ENCODE results near the gene MRPL11. TPM values are rescaled to one million over a fixed set of nuclear protein-coding genes. Genes with fewer than 3 reads are reported as not detected.

MRPL11 gene
- total RNA-seq, 1 experiment from 2014 or later = 69.1 TPM

GRCh38 chr11:66473608-66474515 lies 35.2 kb upstream of the MRPL11 start:
- ChIA-PET POLR2A (interaction anchor here (0.6 kb wide), 3 partner anchors 119 to 1140 kb away, joined by 3 to 5 read pairs (median 3); partner anchors contain the start of gene DPF2), CTCF (interaction anchor here (0.6 kb wide), 1 partner anchor 34 kb away, joined by 3 read pairs; no protein-coding TSS in a partner anchor)
- TF ChIP-seq, protein P1, sequence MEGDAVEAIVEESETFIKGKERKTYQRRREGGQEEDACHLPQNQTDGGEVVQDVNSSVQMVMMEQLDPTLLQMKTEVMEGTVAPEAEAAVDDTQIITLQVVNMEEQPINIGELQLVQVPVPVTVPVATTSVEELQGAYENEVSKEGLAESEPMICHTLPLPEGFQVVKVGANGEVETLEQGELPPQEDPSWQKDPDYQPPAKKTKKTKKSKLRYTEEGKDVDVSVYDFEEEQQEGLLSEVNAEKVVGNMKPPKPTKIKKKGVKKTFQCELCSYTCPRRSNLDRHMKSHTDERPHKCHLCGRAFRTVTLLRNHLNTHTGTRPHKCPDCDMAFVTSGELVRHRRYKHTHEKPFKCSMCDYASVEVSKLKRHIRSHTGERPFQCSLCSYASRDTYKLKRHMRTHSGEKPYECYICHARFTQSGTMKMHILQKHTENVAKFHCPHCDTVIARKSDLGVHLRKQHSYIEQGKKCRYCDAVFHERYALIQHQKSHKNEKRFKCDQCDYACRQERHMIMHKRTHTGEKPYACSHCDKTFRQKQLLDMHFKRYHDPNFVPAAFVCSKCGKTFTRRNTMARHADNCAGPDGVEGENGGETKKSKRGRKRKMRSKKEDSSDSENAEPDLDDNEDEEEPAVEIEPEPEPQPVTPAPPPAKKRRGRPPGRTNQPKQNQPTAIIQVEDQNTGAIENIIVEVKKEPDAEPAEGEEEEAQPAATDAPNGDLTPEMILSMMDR (IDR thresholded peaks at IDR 0.05; ENCODE audit: unreplicated experiment) = no peak
- DNase-seq (ENCODE audit: unreplicated experiment) = no peak
- no TSS peak for BruUV-seq (replicated peaks)
- Mint-ChIP-seq H3K27ac (ENCODE audit: low read depth, unreplicated experiment) (no peak overlapping the region), H3K9me3 (ENCODE audit: unreplicated experiment) (no peaks in the 10 kb centered on the region), H3K27me3 (ENCODE audit: insufficient read depth, unreplicated experiment) (no peaks in the 10 kb centered on the region), H3K4me1 (ENCODE audit: insufficient read depth, unreplicated experiment) (peaks cover 13% of the 10 kb centered on the region), H3K4me3 (ENCODE audit: unreplicated experiment) (no peak overlapping the region), H3K36me3 (ENCODE audit: insufficient read depth, unreplicated experiment) (peaks cover 27% of the 10 kb centered on the region)
- intact Hi-C loops (cut with micrococcal nuclease) = no loop called here

- Mint-ChIP-seq H3K9me3 (ENCODE audit: unreplicated experiment) (no peaks in the 10 kb centered on the region), H3K27ac (ENCODE audit: low read depth, unreplicated experiment) (no peak overlapping the region), H3K36me3 (ENCODE audit: insufficient read depth, unreplicated experiment) (peaks cover 27% of the 10 kb centered on the region), H3K4me3 (ENCODE audit: unreplicated experiment) (no peak overlapping the region), H3K27me3 (ENCODE audit: insufficient read depth, unreplicated experiment) (no peaks in the 10 kb centered on the region), H3K4me1 (ENCODE audit: insufficient read depth, unreplicated experiment) (peaks cover 8% of the 10 kb centered on the region)
- no TSS peak for BruUV-seq (replicated peaks)
- TF ChIP-seq, protein P1 (IDR thresholded peaks at IDR 0.05; ENCODE audit: unreplicated experiment) = no peak
- intact Hi-C loops (cut with micrococcal nuclease) = no loop called here
- POLR2A ChIA-PET = interaction anchor here (0.6 kb wide), 2 partner anchors 191 to 275 kb away, joined by 4 to 5 read pairs; no protein-coding TSS in a partner anchor
- DNase-seq (ENCODE audit: unreplicated experiment) = no peak
- CTCF ChIA-PET = no interaction called here
Observed at GRCh38 chr11:66473167-66473566, 34.5 kb upstream of the MRPL11 start.

- no peaks in the 10 kb centered on the region for H3K4me1 Mint-ChIP-seq (ENCODE audit: insufficient read depth, unreplicated experiment)
- TF ChIP-seq, protein P1 (IDR thresholded peaks at IDR 0.05; ENCODE audit: unreplicated experiment) = no peak
- peaks cover 27% of the 10 kb centered on the region for H3K36me3 Mint-ChIP-seq (ENCODE audit: insufficient read depth, unreplicated experiment)
- no TSS peak for BruUV-seq (replicated peaks)
- intact Hi-C loops (cut with micrococcal nuclease) = no loop called here
- H3K9me3 Mint-ChIP-seq (ENCODE audit: unreplicated experiment) = no peaks in the 10 kb centered on the region
- H3K4me3 Mint-ChIP-seq (ENCODE audit: unreplicated experiment) = no peak overlapping the region
- H3K27me3 Mint-ChIP-seq (ENCODE audit: insufficient read depth, unreplicated experiment) = no peaks in the 10 kb centered on the region
- ChIA-PET CTCF (interaction anchor here (0.6 to 1.1 kb wide), 4 partner anchors 37 to 917 kb away, joined by 4 to 5 read pairs (median 4); no protein-coding TSS in a partner anchor), POLR2A (interaction anchor here (0.9 kb wide), 2 partner anchors 54 to 145 kb away, joined by 3 read pairs; partner anchors contain the start of gene RBM14)
- DNase-seq (ENCODE audit: unreplicated experiment) = no peak
- H3K27ac Mint-ChIP-seq (ENCODE audit: low read depth, unreplicated experiment) = no peak overlapping the region
Observed at GRCh38 chr11:66472054-66472453, 33.4 kb upstream of the MRPL11 start.

DNA sequence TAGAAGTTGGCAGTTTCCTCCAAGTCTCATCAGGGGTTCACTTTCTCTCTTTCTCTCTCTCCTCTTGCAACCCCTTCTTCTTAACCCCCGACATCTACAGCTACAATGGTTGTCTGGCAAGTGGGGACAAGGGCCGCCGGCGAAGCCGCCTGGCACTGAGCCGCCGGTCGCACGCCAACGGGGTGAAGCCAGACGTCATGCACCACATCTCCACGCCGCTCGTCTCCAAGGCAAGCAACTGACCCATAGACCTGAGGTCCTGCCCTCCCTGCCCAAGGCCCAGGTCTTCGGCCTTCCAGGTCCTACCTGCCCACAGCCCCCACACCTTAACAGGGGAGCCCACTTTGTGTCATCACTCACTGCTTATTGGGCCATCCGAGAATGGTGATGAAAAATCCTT lies 32.5 kb upstream of the MRPL11 start:
- Mint-ChIP-seq H3K9me3 (ENCODE audit: unreplicated experiment) (no peaks in the 10 kb centered on the region), H3K27ac (ENCODE audit: low read depth, unreplicated experiment) (no peak overlapping the region), H3K27me3 (ENCODE audit: insufficient read depth, unreplicated experiment) (no peaks in the 10 kb centered on the region), H3K4me1 (ENCODE audit: insufficient read depth, unreplicated experiment) (no peaks in the 10 kb centered on the region), H3K4me3 (ENCODE audit: unreplicated experiment) (no peak overlapping the region), H3K36me3 (ENCODE audit: insufficient read depth, unreplicated experiment) (peaks cover 18% of the 10 kb centered on the region)
- ChIA-PET POLR2A (interaction anchor here (0.6 to 1.2 kb wide), 2 partner anchors 9 to 363 kb away, joined by 3 to 5 read pairs; partner anchors contain the start of gene DPP3), CTCF (interaction anchor here (1.0 kb wide), 1 partner anchor 918 kb away, joined by 4 read pairs; no protein-coding TSS in a partner anchor)
- TF ChIP-seq, protein P1 (IDR thresholded peaks at IDR 0.05; ENCODE audit: unreplicated experiment) = no peak
- no peak for DNase-seq (ENCODE audit: unreplicated experiment)
- no TSS peak for BruUV-seq (replicated peaks)
- intact Hi-C loops (cut with micrococcal nuclease) = no loop called here

Data from MCF 10A (cell line).